NCI-H774 (cell line): ENCODE results near the gene CALR.
A peak's percentile ranks its signal among the peaks of the same experiment; 100 is the strongest.
"Not testable (repeated sequence)": the region's sequence is repeated elsewhere in the genome, so short reads cannot be mapped to it uniquely, and the experiment has no call there.

Experiments
- DNase-seq: peaks from one replicate; lab custom pipeline; 2025; lab: John Stamatoyannopoulos, UW

The CALR gene

GRCh38 chr19:12933287-12934072 lies 4.9 kb upstream of the CALR start, which contains the start of gene FARSA:
TSS of gene FARSA (minus strand) at chr19:12933711. CDS start at chr19:12933696, 15 bp downstream.
- DNase-seq, result peak; percentile 89

DNA sequence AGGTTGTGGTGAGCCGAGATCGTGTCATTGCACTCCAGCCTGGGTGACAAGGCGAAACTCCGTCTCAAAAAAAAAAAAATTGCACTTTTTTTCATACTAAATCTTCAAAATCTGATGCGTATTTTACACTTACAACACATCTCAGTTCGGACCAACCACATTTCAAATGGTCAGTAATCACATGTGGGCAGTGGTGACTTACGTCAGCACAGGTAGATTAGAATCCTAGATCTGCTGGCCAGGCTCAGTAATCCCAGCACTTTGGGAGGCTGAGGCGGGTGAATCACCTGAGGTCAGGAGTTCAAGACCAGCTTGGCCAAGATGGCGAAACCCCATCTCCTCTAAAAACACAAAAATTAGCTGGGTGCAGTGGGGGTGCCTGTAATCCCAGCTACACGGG lies 3.3 kb upstream of the CALR start:
- DNase-seq, result no peak

DNA sequence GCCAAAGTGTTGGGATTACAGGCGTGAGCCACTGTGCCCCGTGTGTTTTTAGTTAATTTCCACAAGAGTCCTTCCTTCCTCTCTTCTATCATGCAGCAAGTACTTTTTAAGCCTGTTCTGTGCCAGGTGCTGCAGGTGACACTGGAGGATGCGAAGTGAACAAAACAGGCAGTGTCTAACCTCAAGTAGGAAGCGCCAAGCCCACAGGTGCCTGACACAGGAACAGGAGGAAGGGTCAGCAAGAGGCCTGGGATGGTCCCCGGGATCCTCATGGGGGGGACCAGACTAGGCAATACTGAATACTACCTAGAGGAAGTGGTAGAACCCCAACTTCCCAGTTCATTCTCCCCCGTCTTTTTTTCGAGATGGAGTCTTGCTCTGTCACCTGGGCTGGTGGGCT lies 1.8 kb upstream of the CALR start:
- no peak for DNase-seq

- DNase-seq, result no peak
These were observed 1.1 kb upstream of the CALR start for GRCh38 chr19:12937093-12937926.

DNA sequence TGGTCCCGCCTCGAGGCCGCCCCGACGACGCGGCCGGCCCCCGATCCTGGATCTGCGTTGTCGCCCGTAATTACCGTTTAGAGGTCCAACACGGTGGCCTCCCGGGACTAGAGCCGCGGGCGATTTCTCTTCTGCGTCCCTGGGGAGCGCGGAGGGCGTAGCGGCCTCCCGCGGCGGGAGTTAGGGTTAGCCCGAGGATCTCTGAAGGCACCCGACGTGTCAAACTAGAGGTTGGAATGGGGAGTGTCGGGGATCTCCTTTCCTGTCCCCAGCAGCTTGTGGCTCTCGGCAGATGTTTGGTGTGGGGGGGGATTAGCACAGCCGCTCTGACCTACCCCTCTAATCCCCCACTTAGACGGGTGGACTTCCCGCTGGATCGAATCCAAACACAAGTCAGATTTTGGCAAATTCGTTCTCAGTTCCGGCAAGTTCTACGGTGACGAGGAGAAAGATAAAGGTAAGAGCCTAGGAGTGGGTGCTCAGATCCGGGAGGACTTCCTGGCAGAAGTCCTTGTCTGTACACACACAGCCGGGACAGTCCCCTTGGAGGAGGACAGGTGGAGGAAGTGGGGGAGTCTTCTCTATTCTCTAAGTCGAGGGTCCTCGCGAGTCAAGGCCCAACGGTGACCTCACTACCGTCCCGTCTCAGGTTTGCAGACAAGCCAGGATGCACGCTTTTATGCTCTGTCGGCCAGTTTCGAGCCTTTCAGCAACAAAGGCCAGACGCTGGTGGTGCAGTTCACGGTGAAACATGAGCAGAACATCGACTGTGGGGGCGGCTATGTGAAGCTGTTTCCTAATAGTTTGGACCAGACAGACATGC lies 581 bp downstream of the CALR start:
- DNase-seq, result no peak

DNA sequence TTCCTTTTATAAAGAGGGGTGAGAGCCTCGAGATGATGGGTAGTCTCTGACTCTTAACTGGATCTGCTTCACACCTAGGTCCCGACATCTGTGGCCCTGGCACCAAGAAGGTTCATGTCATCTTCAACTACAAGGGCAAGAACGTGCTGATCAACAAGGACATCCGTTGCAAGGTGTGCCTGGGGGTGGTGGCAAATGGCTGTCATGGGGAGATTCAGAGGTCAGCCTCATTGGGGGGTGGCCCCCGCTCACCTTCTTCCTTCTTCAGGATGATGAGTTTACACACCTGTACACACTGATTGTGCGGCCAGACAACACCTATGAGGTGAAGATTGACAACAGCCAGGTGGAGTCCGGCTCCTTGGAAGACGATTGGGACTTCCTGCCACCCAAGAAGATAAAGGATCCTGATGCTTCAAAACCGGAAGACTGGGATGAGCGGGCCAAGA lies 1.6 kb downstream of the CALR start:
- no peak for DNase-seq

GRCh38 chr19:12940897-12941296 lies 2.5 kb downstream of the CALR start:
- DNase-seq, result no peak

GRCh38 chr19:12943437-12944044 lies 5.1 kb downstream of the CALR start:
- no peak for DNase-seq

DNA sequence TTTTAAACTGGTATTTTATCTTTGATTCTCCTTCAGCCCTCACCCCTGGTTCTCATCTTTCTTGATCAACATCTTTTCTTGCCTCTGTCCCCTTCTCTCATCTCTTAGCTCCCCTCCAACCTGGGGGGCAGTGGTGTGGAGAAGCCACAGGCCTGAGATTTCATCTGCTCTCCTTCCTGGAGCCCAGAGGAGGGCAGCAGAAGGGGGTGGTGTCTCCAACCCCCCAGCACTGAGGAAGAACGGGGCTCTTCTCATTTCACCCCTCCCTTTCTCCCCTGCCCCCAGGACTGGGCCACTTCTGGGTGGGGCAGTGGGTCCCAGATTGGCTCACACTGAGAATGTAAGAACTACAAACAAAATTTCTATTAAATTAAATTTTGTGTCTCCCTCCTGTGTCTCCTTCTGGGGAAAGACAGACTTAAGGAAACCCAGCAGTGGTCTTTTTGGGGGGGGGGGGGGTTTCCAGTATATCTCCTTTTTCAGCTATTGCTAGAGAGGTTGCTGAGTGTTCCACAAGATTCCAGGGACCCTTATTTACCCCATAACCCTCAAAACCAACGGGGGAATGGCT lies 5.8 kb downstream of the CALR start:
- no peak for DNase-seq

DNA sequence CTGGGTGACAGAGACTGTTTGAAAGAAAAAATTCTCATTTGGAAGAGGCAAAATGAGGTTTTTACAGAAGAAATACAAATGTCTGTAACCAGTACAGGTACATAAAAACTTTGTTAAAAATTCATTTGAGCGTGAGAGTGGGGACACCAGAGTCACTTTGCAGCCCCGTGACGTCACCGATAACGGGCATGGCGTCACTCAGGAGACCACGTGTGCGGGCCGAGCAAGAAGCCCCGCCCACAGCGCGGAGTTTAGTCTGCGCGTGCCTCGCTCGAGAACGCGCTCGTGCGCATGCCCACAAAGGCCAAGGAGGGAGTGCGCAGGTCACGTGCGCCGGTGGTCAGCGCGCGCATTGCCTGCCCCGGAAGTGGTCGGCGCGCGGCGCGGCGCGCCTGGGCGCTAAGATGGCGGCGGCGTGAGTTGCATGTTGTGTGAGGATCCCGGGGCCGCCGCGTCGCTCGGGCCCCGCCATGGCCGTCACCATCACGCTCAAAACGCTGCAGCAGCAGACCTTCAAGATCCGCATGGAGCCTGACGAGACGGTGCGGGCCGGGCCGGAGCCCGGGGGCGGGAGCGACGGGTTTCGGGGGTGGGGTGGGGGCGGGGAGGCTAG lies 7.2 kb downstream of the CALR start, which contains the start of gene RAD23A:
Gene RAD23A, plus strand, starts transcription at position 384 of the 613 bp plus-strand sequence. Its CDS starts 87 bp downstream, at position 471.
- DNase-seq, result peak; percentile 96

DNA sequence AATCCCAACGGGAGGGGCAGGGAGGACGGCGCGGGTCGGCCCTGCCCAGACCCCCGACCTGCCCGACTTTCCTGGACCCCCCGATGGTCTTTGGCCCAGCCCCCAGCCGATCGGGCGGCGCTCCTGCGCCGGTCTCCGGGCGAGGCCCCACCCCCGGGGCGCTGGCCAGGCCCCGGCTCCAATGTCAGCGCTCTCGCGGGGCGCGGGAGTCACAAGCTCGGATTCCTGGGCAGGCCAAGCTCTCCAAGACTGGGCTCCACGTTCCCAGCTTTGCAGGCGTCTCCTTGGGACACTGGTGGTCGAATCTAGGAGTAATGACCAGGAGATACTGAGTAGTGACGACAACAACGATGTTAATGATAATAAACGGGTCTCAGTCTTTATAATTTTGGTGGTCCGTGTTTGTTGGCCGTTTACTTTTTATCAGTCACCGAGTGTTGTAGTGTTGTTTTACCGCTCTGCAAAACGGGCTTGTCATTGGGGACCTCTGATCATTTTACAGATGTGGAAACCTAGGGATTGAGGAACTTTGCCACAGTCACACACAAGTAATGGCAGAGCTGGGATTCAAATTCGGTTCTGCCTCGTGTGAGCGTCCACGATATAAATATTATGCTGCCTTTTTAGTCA lies 7.8 kb downstream of the CALR start:
- DNase-seq, result peak; percentile 14

GRCh38 chr19:12946731-12947496 lies 8.5 kb downstream of the CALR start:
- DNase-seq, result no peak

DNA sequence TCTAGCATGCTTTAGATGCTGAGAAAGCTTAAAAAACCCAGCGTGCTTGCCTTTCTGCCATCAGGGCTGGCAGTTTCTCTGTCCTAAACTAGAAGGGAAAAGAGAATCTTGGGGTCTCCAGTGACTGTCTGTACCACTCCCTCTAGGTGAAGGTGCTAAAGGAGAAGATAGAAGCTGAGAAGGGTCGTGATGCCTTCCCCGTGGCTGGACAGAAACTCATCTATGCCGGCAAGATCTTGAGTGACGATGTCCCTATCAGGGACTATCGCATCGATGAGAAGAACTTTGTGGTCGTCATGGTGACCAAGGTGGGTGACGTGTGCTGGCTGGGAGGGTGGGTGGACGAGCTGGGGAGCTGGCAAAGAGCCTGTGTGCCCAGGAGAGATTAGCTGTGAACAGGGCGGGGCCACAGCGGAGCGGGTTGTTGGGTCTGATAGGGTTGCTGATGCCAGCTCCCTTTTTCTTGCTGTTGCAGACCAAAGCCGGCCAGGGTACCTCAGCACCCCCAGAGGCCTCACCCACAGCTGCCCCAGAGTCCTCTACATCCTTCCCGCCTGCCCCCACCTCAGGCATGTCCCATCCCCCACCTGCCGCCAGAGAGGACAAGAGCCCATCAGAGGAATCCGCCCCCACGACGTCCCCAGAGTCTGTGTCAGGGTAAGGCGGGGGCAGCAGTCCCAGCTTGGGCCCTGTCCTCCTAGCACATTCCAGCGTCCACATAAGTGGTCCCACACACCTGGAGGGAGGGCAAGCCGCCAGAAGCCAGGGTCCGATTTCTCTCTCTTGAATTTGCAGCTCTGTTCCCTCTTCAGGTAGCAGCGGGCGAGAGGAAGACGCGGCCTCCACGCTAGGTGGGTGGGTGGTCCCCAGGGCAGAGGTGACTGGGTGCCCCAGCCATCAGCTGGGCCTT lies 9.5 kb downstream of the CALR start:
- DNase-seq, result no peak

GRCh38 chr19:12948612-12949362 lies 10.4 kb downstream of the CALR start:
- DNase-seq, result no peak

DNA sequence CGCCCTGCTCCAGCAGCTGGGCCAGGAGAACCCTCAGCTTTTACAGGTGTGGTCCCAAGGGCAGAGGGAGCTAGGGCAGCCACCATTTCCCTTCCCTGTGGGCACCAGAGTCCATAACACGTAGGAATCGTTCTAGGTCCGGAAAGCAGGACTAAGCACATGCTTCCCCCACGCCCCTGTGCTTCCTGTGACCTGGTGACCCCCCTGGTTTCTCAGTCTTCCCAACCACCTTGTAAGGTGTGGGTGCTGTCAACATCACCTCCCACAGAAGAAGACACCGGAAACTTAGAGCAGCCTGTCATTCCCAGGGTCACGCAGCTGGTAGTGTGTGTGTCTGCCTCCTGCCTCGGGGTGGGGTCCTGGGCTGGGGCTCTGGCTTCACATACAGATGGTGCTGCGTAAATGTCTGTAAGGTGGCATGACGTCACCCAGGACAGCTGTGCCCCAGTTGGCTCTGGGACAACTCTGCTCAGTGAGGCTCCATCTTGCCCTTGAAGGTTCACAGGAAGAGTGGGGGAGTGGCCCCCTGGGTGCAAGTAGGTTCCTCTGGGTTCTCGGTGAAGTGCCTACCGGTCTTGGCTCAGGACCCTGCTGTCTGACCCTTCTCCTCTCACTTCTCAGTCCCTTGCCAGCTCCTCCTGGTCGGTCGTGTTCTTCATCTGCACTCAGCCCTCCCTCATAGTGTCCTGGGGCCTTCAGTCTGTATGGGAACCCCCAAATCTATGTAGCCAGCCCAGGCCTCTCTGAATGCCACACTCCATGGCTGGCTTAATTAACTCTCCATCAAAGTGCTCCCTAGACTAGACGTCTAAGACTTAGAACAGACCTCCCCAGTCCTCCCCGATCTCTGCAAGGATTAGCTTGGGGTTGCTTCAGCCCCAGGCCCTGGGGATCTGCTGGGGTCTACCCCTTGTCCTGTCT lies 11.2 kb downstream of the CALR start:
- DNase-seq, result no peak

GRCh38 chr19:12952050-12952449 lies 13.6 kb downstream of the CALR start:
- not testable (repeated sequence) for DNase-seq
